ENCODE results near the gene ARSG.
A peak's percentile ranks its signal among the peaks of the same experiment; 100 is the strongest.

GRCh38 chr17:68247445-68248198 lies 43.7 kb upstream of the ARSG start, which contains the start of gene AMZ2:
- TF ChIP-seq POLR2A (IDR thresholded peaks at IDR 0.05; ENCODE audit: extremely low read depth, insufficient read length): peak; percentile 93
- TF ChIP-seq CTCF (IDR thresholded peaks at IDR 0.05; ENCODE audit: low read depth, low read length): no peak
- TF ChIP-seq MYC (IDR thresholded peaks at IDR 0.05; ENCODE audit: low read depth, low read length): peak; percentile 72
